ENCODE results near the gene TRAPPC6A. TPM values are rescaled to one million over a fixed set of nuclear protein-coding genes. Genes with fewer than 3 reads are reported as not detected.

TRAPPC6A gene
- total RNA-seq, 1 experiment from 2014 or later, result 26.9 TPM

- Histone ChIP-seq H3K27ac (ENCODE audit: low read depth, low read length) (no peak overlapping the region; the same call in 1 of the 2 replicates), H2AFZ (ENCODE audit: low read depth, low read length, poor library complexity, severe bottlenecking) (no peak overlapping the region), H3K4me1 (ENCODE audit: control insufficient read depth in 1 of 2, insufficient read depth in 2 of 2, low read length in 2 of 2) (peaks cover 22 to 39% of the 10 kb centered on the region in 2 experiments), H3K4me2 (ENCODE audit: low read length) (peak overlapping the region; percentile 75), H3K9me3 (ENCODE audit: control insufficient read depth in 1 of 2, insufficient read depth in 1 of 2, low read depth in 1 of 2, low read length in 2 of 2) (no peaks in the 10 kb centered on the region), H3K9me2 (ENCODE audit: insufficient read depth) (no peaks in the 10 kb centered on the region), H3K79me2 (ENCODE audit: insufficient read depth, low read length) (no peaks in the 10 kb centered on the region), H3K4me3 (replicated peaks in 1 of 2; ENCODE audit: low read depth in 1 of 2, low read length in 2 of 2) (peak overlapping the region; percentile 20 to 33; a peak in 3 of 4 replicates), H3K27me3 (ENCODE audit: insufficient read depth, low read length) (no peaks in the 10 kb centered on the region), H4K20me1 (ENCODE audit: insufficient read depth) (no peaks in the 10 kb centered on the region), H3K9ac (ENCODE audit: low read length) (peak overlapping the region; percentile 36; the same call in 1 of the 2 replicates), H3K36me3 (ENCODE audit: control insufficient read depth in 1 of 2, insufficient read depth in 2 of 2, low read length in 2 of 2) (no peaks in the 10 kb centered on the region)
- no peak for ATAC-seq
- no TSS peak for BruUV-seq (replicated peaks)
- DNase-seq (ENCODE audit: low read depth, low spot score), result no peak
- ChIA-PET RAD21 (ENCODE audit: low non-redundant PET in 1 of 2, low total read pairs in 2 of 2, uncharacterized antibody in 2 of 2, unreplicated experiment in 2 of 2) (interaction anchor here in 1 of 2 experiments (0.6 kb wide), 1 partner anchor 63 kb away, joined by 3 read pairs; no protein-coding TSS in a partner anchor), CTCF (interaction anchor here (0.5 to 1.5 kb wide), 6 partner anchors 9 to 142 kb away, joined by 3 to 12 read pairs (median 3); partner anchors contain the start of genes BLOC1S3 and TRAPPC6A), POLR2A (interaction anchor here (1.1 to 1.4 kb wide), 2 partner anchors 9 to 14 kb away, joined by 4 to 7 read pairs; partner anchors contain the start of genes BLOC1S3 and TRAPPC6A)
- TF ChIP-seq JUND (IDR thresholded peaks at IDR 0.05) (no peak), REST (IDR thresholded peaks at IDR 0.05; ENCODE audit: low read depth) (no peak), RAD21 (IDR thresholded peaks at IDR 0.05; ENCODE audit: low read depth) (no peak), ZBTB33 (IDR thresholded peaks at IDR 0.05; ENCODE audit: extremely low read depth, insufficient replicate concordance, low read length) (no peak)
- intact Hi-C loops (cut with micrococcal nuclease), result loop anchor here (1.0 kb wide), 1 partner anchor 14 kb away; the partner anchor contains the start of genes BLOC1S3 and TRAPPC6A
Measured at GRCh38 chr19:45163751-45164460, 14.1 kb downstream of the TRAPPC6A start.
